Hepatocyte (in vitro differentiated cells): ENCODE data around the gene WNK1.

ENCODE experiments used
- EZH2 ChIP-seq: fragments of 200-600 bp; sonication (generic); IDR thresholded peaks from 2 replicates; pipeline ENCODE4 v1.6.1; 2016; ENCODE audit warnings: antibody characterized with exemption, mild to moderate bottlenecking, borderline replicate concordance
- TF ChIP-seq, protein P1 (sequence below): fragments of 200-600 bp; sonication (generic); IDR thresholded peaks from 2 replicates; pipeline ENCODE4 v1.5.1; 2016; ENCODE audit warnings: antibody characterized with exemption, mild to moderate bottlenecking; ENCODE audit not compliant: poor library complexity

DNA sequence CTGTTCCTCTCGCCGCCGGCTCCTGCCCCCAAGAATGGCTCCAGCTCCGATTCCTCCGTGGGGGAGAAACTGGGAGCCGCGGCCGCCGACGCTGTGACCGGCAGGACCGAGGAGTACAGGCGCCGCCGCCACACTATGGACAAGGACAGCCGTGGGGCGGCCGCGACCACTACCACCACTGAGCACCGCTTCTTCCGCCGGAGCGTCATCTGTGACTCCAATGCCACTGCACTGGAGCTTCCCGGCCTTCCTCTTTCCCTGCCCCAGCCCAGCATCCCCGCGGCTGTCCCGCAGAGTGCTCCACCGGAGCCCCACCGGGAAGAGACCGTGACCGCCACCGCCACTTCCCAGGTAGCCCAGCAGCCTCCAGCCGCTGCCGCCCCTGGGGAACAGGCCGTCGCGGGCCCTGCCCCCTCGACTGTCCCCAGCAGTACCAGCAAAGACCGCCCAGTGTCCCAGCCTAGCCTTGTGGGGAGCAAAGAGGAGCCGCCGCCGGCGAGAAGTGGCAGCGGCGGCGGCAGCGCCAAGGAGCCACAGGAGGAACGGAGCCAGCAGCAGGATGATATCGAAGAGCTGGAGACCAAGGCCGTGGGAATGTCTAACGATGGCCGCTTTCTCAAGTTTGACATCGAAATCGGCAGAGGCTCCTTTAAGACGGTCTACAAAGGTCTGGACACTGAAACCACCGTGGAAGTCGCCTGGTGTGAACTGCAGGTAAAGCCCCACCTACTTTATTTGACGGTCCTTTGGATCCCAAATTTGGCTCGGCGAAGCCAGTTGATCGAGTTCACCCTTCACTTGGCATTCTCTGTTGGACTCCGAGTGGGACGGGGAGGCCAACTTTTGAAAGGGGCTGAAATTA lies 1.5 kb downstream of the WNK1 start:
- TF ChIP-seq, protein P1, sequence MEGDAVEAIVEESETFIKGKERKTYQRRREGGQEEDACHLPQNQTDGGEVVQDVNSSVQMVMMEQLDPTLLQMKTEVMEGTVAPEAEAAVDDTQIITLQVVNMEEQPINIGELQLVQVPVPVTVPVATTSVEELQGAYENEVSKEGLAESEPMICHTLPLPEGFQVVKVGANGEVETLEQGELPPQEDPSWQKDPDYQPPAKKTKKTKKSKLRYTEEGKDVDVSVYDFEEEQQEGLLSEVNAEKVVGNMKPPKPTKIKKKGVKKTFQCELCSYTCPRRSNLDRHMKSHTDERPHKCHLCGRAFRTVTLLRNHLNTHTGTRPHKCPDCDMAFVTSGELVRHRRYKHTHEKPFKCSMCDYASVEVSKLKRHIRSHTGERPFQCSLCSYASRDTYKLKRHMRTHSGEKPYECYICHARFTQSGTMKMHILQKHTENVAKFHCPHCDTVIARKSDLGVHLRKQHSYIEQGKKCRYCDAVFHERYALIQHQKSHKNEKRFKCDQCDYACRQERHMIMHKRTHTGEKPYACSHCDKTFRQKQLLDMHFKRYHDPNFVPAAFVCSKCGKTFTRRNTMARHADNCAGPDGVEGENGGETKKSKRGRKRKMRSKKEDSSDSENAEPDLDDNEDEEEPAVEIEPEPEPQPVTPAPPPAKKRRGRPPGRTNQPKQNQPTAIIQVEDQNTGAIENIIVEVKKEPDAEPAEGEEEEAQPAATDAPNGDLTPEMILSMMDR = no peak
- TF ChIP-seq EZH2 = no peak
